HepG2 (cell line): ENCODE results near the gene YIPF3. TPM values are rescaled to one million over a fixed set of nuclear protein-coding genes. Genes with fewer than 3 reads are reported as not detected.

Experiments
- ERF ChIP-seq: IDR thresholded peaks from 2 replicates; pipeline ENCODE4 v1.6.1; 2018; ENCODE audit warnings: missing biosample characterization, missing genetic modification reagents
- GTF3A ChIP-seq: sonication (generic); formaldehyde crosslinking; conservative IDR thresholded peaks from 2 replicates; pipeline ENCODE4 v1.4.0; 2020; ENCODE audit warnings: mild to moderate bottlenecking, missing genetic modification reagents
- IKZF4 ChIP-seq: sonication (generic); formaldehyde crosslinking; IDR thresholded peaks from 2 replicates; pipeline ENCODE4 v1.5.1; 2020; ENCODE audit warnings: borderline replicate concordance, mild to moderate bottlenecking, low read depth, missing genetic modification reagents; ENCODE audit errors: not compliant biosample characterization
- KDM2A ChIP-seq: sonication (generic); formaldehyde crosslinking; IDR thresholded peaks from 2 replicates; pipeline ENCODE4 v1.4.0; 2020; ENCODE audit warnings: low read depth, missing genetic modification reagents, borderline replicate concordance
- KLF16 ChIP-seq, 2 experiments: sonication (generic) in 1 of 2; formaldehyde crosslinking in 1 of 2; IDR thresholded peaks; 2 replicates each; pipeline versions ENCODE4 v1.6.1 to v1.8.0; 2016 to 2023; ENCODE audit warnings: missing genetic modification reagents in 2 of 2, missing compliant biosample characterization in 1 of 2
- MYPOP ChIP-seq: sonication (generic); formaldehyde crosslinking; IDR thresholded peaks from 2 replicates; pipeline ENCODE4 v1.8.1; 2023; ENCODE audit warnings: mild to moderate bottlenecking, moderate library complexity, missing genetic modification reagents
- SMARCC2 ChIP-seq: fragments of 450-650 bp; IDR thresholded peaks from 2 replicates; pipeline ENCODE4 v1.6.1; 2017; ENCODE audit warnings: antibody characterized with exemption, mild to moderate bottlenecking
- TAF1 ChIP-seq: sonication (generic); formaldehyde crosslinking; IDR thresholded peaks from 2 replicates; pipeline ENCODE4 v1.4.0; 2020; ENCODE audit warnings: missing genetic modification reagents
- TBL1XR1 ChIP-seq: fragments of 150-350 bp; IDR thresholded peaks from 2 replicates; pipeline ENCODE4 v1.6.1; 2014; ENCODE audit warnings: borderline replicate concordance, low read length; ENCODE audit not compliant: partially characterized antibody
- TERF1 ChIP-seq: sonication (generic); formaldehyde crosslinking; IDR thresholded peaks from 2 replicates; pipeline ENCODE4 v1.8.0; 2022; ENCODE audit warnings: mild to moderate bottlenecking, missing genetic modification reagents, moderate library complexity
- ZBTB46 ChIP-seq: sonication (generic); formaldehyde crosslinking; IDR thresholded peaks from 2 replicates; pipeline ENCODE4 v1.4.0; 2020; ENCODE audit warnings: mild to moderate bottlenecking, missing genetic modification reagents, borderline replicate concordance
- ZNF142 ChIP-seq: sonication (generic); formaldehyde crosslinking; IDR thresholded peaks from 2 replicates; pipeline ENCODE4 v1.4.0; 2020; ENCODE audit warnings: missing genetic modification reagents
- ZNF367 ChIP-seq: sonication (generic); formaldehyde crosslinking; IDR thresholded peaks from 2 replicates; pipeline ENCODE4 v1.4.0; 2020; ENCODE audit warnings: missing genetic modification reagents, borderline replicate concordance
- ZNF383 ChIP-seq: sonication (generic); formaldehyde crosslinking; IDR thresholded peaks from 2 replicates; pipeline ENCODE4 v1.4.0; 2020; ENCODE audit warnings: missing genetic modification reagents, mild to moderate bottlenecking, borderline replicate concordance
- ZNF652 ChIP-seq: IDR thresholded peaks from 2 replicates; pipeline ENCODE4 v1.6.1; 2016; ENCODE audit warnings: low read depth, borderline replicate concordance
- ZNF704 ChIP-seq: sonication (generic); formaldehyde crosslinking; IDR thresholded peaks from 2 replicates; pipeline ENCODE4 v1.8.1; 2023; ENCODE audit warnings: mild to moderate bottlenecking, inconsistent platforms, moderate library complexity, missing genetic modification reagents, borderline replicate concordance
- ZNF724P ChIP-seq: sonication (generic); formaldehyde crosslinking; IDR thresholded peaks from 2 replicates; pipeline ENCODE4 v1.8.0; 2022; ENCODE audit warnings: missing genetic modification reagents, borderline replicate concordance
- polyA plus RNA-seq, 8 experiments: library from polyadenylated mRNA; depleted of rRNA in 3 of 8; stranded (reverse) in 7 of 8; unstranded in 1 of 8; fragments of >200 nt; fragmentation: Illumina TruSeq in 4 of 8; extraction: Trizol in 4 of 8; gene quantifications; 2 replicates each; pipeline versions ENCODE4 v1.2.1 to v1.2.3, GENCODE V29; 2011 to 2016; ENCODE audit warnings: low read depth in 4 of 8, missing spikeins in 1 of 8, mixed read lengths in 1 of 8; ENCODE audit not compliant: insufficient read depth in 1 of 8
- total RNA-seq, 5 experiments: library from RNA; depleted of rRNA; stranded (reverse); fragments of >200 nt; fragmentation: Illumina TruSeq; extraction: Trizol; gene quantifications; 2 replicates each; pipeline ENCODE4 v1.2.3, GENCODE V29; 2016; ENCODE audit warnings: low read depth in 1 of 5

YIPF3 gene
- total and polyA plus RNA-seq, 2 of the 13 experiments (the other 11 are each of a cell fraction or from before 2014, with no cell fraction given): 107 to 206 TPM

- peak; percentile 29; the same call in 1 of the 2 replicates for TF ChIP-seq TAF1 (CRISPR knock-in tag)
- TF ChIP-seq TBL1XR1: peak; percentile 22
- TF ChIP-seq ZNF367: no peak
- peak; percentile 79 for TF ChIP-seq KDM2A
- TF ChIP-seq SMARCC2: no peak
- peak; percentile 42; the same call in 1 of the 2 replicates for TF ChIP-seq ERF (CRISPR knock-in tag)
- no peak for TF ChIP-seq ZNF142 (CRISPR knock-in tag)
- no peak for TF ChIP-seq ZNF652
- no peak for TF ChIP-seq IKZF4 (CRISPR knock-in tag)
- TF ChIP-seq GTF3A: no peak
- TF ChIP-seq KLF16 (CRISPR knock-in tag; IDR thresholded peaks at IDR 0.05): no peak
- TF ChIP-seq ZNF383: no peak
- TF ChIP-seq ZNF704: no peak
- TF ChIP-seq ZNF724P (CRISPR knock-in tag): 0 out of 2 replicates have a peak, but pooled peaks have one; percentile 22
- TF ChIP-seq ZBTB46: no peak
- no peak for TF ChIP-seq MYPOP (CRISPR knock-in tag)
- TF ChIP-seq TERF1: no peak
Measured at GRCh38 chr6:43506667-43507471, 9.9 kb downstream of the YIPF3 start (continued).
